Tibial nerve (tissue), 4 donors: Measurements from ENCODE around the gene GDPD3. TPM values are rescaled to one million over a fixed set of nuclear protein-coding genes. Genes with fewer than 3 reads are reported as not detected.

Experiments
- DNase-seq, 2 donors: peaks; one replicate each; pipeline ENCODE4 v3.0.0-alpha.2; 2019; ENCODE audit warnings: low spot score in 2 of 2
- H3K27ac ChIP-seq, 4 donors: fragments of 200-600 bp; sonication (generic) in 3 of 4; one replicate each; pipeline ENCODE4 v1.5.1; 2017 to 2019; ENCODE audit warnings: mild to moderate bottlenecking in 1 of 4
- H3K27me3 ChIP-seq, 2 donors: fragments of 200-600 bp; sonication (generic) in 1 of 2; one replicate each; pipeline versions ENCODE4 v1.5.1 to v1.6.0; 2017 to 2019
- H3K36me3 ChIP-seq, 3 donors: fragments of 200-600 bp; sonication (generic); one replicate each; pipeline ENCODE4 v1.5.1; 2018 to 2019
- H3K4me1 ChIP-seq, 4 donors: fragments of 200-600 bp; sonication (generic) in 3 of 4; one replicate each; pipeline ENCODE4 v1.5.1; 2017 to 2019
- H3K4me3 ChIP-seq, 4 donors: fragments of 200-600 bp; sonication (generic) in 3 of 4; one replicate each; pipeline ENCODE4 v1.5.1; 2017 to 2019; ENCODE audit warnings: mild to moderate bottlenecking in 1 of 4, moderate library complexity in 1 of 4
- H3K9me3 ChIP-seq, 4 donors: fragments of 200-600 bp; sonication (generic) in 3 of 4; one replicate each; pipeline ENCODE4 v1.5.1; 2017 to 2019
- EP300 ChIP-seq, 2 donors: sonication (generic); formaldehyde crosslinking; IDR thresholded peaks; one replicate each; pipeline ENCODE4 v1.6.1; 2017; ENCODE audit warnings: antibody characterized with exemption in 2 of 2, mild to moderate bottlenecking in 1 of 2
- POLR2A ChIP-seq, 2 donors: fragments of 450-650 bp; IDR thresholded peaks; one replicate each; pipeline ENCODE4 v1.6.1; 2017; ENCODE audit warnings: antibody characterized with exemption in 2 of 2, mild to moderate bottlenecking in 2 of 2, moderate library complexity in 2 of 2
- WGBS, 2 donors: methylation state at CpG; one replicate each; pipeline ENCODE4 v1.1.5; 2018; 5-methylcytosine and 5-hydroxymethylcytosine counted together
- total RNA-seq, 4 donors: library from RNA; depleted of rRNA; stranded (reverse); fragments of >200 nt; gene quantifications; one replicate each; pipeline ENCODE4 v1.1.0, GENCODE V29; 2016
- TF ChIP-seq, protein P1 (sequence below), 5 experiments: fragments of 200-600 bp in 3 of 5; fragments of 450-650 bp in 2 of 5; sonication (generic) in 3 of 5; IDR thresholded peaks; one replicate each; pipeline ENCODE4 v1.5.1; 2016 to 2019; ENCODE audit warnings: antibody characterized with exemption in 5 of 5, mild to moderate bottlenecking in 3 of 5, moderate library complexity in 2 of 5

GDPD3 gene
- total RNA-seq, 4 donors from 2014 or later: 2.8 to 5.2 (median 4.6) TPM

DNA sequence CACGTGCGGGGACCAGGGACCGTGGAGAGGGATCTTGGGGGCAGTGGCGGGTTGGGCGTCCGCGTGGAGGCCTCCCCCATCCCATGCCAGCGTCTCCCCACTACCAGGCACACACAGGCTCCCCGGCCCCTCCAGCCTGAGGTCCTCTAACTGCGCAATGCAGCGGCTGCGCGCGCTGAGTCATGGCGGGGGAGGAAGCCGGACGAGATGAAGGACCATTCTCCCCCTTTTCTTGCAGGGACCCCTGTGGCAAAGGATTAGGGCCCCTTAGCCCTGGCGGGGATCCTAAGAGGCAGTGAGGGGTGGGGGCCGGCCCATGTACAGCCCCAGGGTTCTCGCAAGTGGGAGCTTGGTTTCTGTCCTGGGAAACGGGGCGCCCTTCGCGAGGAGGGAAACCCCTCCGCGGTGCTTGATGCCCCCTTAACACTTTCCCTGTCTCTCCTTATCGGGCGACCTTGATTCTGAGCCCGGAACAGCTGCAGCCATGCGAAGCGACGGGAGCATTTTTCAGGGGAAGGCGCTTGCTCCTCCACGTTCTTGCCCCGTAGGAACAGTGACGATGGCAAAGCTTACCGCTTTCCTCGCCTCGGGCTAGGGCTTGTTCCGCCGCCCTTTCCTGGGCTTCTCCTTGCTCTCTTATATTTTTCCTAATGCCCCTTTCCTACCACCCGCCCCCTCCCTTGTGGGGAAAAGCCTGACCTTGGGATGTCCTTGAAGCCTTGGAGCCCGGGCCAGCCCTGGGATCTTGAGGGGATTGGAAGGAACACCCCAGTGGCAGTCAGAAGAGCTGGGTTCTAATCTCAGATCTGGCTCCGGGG is 47.2 kb downstream of the GDPD3 start:
- Histone ChIP-seq H3K4me1 (peaks cover 5 to 62% (median 42%) of the 10 kb centered on the region in 4 donors), H3K27me3 (no peaks in the 10 kb centered on the region), H3K27ac (peak overlapping the region; percentile 90 to 98 (median 94)), H3K36me3 (peaks cover 3 to 44% (median 26%) of the 10 kb centered on the region in 3 donors), H3K4me3 (peak overlapping the region; percentile 65 to 92 (median 80)), H3K9me3 (no peaks in the 10 kb centered on the region)
- TF ChIP-seq EP300 (IDR thresholded peaks at IDR 0.05): no peak
- TF ChIP-seq, protein P1, sequence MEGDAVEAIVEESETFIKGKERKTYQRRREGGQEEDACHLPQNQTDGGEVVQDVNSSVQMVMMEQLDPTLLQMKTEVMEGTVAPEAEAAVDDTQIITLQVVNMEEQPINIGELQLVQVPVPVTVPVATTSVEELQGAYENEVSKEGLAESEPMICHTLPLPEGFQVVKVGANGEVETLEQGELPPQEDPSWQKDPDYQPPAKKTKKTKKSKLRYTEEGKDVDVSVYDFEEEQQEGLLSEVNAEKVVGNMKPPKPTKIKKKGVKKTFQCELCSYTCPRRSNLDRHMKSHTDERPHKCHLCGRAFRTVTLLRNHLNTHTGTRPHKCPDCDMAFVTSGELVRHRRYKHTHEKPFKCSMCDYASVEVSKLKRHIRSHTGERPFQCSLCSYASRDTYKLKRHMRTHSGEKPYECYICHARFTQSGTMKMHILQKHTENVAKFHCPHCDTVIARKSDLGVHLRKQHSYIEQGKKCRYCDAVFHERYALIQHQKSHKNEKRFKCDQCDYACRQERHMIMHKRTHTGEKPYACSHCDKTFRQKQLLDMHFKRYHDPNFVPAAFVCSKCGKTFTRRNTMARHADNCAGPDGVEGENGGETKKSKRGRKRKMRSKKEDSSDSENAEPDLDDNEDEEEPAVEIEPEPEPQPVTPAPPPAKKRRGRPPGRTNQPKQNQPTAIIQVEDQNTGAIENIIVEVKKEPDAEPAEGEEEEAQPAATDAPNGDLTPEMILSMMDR (IDR thresholded peaks at IDR 0.05): peak in 1 of 5 experiments; percentile 4
- TF ChIP-seq POLR2A (IDR thresholded peaks at IDR 0.05): no peak
- peak in 1 of 2 donors; percentile 35 for DNase-seq
- WGBS, 2 donors: 1 to 2% methylated on average over 25 to 26 of the region's 44 CpGs

DNA sequence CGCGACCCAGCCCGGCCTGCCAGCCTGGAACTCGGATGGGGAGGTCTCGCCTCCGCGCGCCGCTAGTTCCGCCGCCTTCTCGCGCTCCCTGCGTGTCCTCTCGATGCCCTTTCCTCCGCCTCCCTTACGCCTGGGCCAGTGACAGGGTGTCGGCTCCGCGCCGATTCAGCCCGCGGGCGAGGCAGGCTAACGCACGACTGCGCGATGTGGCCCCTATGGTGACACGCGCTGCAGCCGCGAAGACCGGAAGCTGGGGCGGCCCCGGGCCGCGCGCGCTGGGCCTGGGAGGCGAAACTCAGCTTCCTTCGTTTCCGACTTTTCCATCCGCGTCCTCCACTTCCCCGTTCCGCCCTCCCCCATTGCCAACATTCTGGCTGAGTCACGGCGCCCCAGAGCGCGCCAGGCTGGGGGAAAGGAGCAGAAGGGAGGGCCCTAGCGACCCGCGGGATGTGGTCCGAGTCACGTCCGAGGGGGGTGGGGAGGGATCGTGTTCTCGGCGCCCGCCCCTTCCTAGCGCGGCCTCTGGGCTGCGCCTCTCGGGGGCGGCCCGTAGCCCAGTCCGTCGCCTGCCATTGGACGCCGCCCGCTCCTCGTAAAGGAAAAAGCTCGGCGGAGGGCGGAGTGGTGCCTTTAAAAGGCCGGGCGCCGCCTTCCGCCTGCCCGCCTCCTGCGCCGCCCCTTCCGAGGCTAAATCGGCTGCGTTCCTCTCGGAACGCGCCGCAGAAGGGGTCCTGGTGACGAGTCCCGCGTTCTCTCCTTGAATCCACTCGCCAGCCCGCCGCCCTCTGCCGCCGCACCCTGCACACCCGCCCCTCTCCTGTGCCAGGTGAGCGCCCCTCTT is 48.0 kb downstream of the GDPD3 start, which contains the start of gene ALDOA:
Gene ALDOA (plus strand): TSS at position 659 of the 841 bp plus-strand sequence. CDS start 1,138 bp downstream, outside the sequence.
- Histone ChIP-seq H3K9me3 (no peaks in the 10 kb centered on the region), H3K36me3 (peaks cover 3 to 35% (median 23%) of the 10 kb centered on the region in 3 donors), H3K27me3 (no peaks in the 10 kb centered on the region), H3K4me1 (peaks cover 5 to 60% (median 42%) of the 10 kb centered on the region in 4 donors), H3K4me3 (peak within 1 kb of the TSS; percentile 65 to 96 (median 91)), H3K27ac (peak within 1 kb of the TSS; percentile 90 to 100 (median 96))
- WGBS, 2 donors: 0% methylated on average over 55 to 75 of the region's 99 CpGs
- TF ChIP-seq, protein P1 (IDR thresholded peaks at IDR 0.05): peak in 2 of 5 experiments; percentile 34 to 42
- TF ChIP-seq POLR2A (IDR thresholded peaks at IDR 0.05): peak; percentile 93 to 97
- peak; percentile 88 to 97 for TF ChIP-seq EP300 (IDR thresholded peaks at IDR 0.05)
- DNase-seq: peak; percentile 95 to 96

DNA sequence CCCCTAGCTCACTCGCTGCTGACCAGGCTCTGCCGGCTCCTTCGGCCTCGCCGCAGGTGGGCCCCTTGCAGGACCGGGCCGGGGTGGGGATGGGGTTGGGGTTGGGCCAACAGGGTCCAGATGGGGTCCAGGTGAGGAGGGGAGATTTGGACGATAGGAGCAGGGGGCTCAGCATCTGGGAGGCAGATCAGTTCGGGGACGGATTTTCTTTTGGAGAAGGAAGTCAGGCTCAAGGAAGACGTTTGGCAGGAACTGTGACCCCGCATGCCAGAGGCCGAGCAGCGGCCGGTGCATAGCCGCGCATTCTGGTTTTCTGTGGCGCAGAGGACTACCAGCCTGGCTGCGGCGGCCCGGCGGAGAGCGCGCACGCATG is 48.6 kb downstream of the GDPD3 start:
- no peaks in the 10 kb centered on the region for H3K27me3 ChIP-seq
- H3K4me3 ChIP-seq: peak overlapping the region; percentile 65 to 96 (median 91)
- TF ChIP-seq, protein P1 (IDR thresholded peaks at IDR 0.05): no peak
- TF ChIP-seq POLR2A (IDR thresholded peaks at IDR 0.05) (no peak), EP300 (IDR thresholded peaks at IDR 0.05) (no peak)
- H3K36me3 ChIP-seq: peaks cover under 1 to 29% (median 17%) of the 10 kb centered on the region in 3 donors
- DNase-seq: peak in 1 of 2 donors; percentile 27
- H3K4me1 ChIP-seq: peaks cover 5 to 53% (median 37%) of the 10 kb centered on the region in 4 donors
- H3K9me3 ChIP-seq: no peaks in the 10 kb centered on the region
- peak overlapping the region; percentile 90 to 100 (median 96) for H3K27ac ChIP-seq
- 0% methylated on average over 17 to 25 of the region's 25 CpGs for WGBS, 2 donors

DNA sequence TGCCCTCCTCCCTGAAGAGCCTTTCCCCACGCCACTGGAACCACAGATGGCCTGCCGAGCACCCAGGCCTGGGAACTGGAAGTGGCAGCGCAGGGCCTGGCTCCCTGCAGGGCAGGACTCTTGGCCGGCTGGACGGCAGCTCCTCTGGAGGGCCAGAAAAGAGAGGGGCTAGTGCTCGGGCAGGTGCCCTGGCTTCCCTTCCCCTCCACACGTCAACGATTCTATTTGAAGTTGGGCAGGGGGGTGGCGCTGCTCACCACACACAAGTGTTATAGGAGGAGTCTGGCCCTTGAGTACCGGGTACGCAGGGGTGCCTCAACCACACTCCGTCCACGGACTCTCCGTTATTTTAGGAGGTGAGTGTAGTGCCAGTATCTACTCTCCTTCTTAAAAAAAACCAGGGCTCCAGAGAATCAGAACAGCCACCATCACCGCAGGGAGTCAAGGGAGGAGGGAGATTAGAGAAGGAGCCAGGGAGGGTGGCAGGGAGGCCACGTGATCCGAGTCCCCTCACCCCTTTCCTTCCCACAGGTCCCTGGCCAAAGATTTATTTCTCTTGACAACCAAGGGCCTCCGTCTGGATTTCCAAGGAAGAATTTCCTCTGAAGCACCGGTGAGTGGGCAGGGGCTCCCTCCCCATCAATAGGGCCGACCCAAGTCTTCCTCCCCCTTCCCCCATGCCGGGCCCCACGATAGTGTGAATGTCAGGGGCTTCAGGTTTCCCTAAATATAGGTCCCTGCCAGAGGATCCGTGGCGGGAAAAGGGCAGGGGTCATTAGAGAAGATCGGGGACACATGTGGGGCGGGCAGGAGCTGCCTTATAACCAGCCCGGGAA is 49.2 kb downstream of the GDPD3 start:
- TF ChIP-seq, protein P1 (IDR thresholded peaks at IDR 0.05): peak; percentile 23 to 63 (median 50)
- peak in 1 of 2 donors; percentile 76 for TF ChIP-seq EP300 (IDR thresholded peaks at IDR 0.05)
- peak; percentile 29 to 40 for TF ChIP-seq POLR2A (IDR thresholded peaks at IDR 0.05)
- 4 to 5% methylated on average over 27 of the region's 27 CpGs for WGBS, 2 donors
- H3K36me3 ChIP-seq: peaks cover 0 to 23% (median 11%) of the 10 kb centered on the region in 3 donors
- H3K4me3 ChIP-seq: peak overlapping the region; percentile 65 to 96 (median 91)
- H3K27me3 ChIP-seq: no peaks in the 10 kb centered on the region
- peaks cover 5 to 47% (median 31%) of the 10 kb centered on the region in 4 donors for H3K4me1 ChIP-seq
- H3K27ac ChIP-seq: peak overlapping the region; percentile 90 to 100 (median 96)
- peak; percentile 73 to 79 for DNase-seq
- H3K9me3 ChIP-seq: no peaks in the 10 kb centered on the region
